ENCODE results near the gene CDH7.

CDH7 gene, protein sequence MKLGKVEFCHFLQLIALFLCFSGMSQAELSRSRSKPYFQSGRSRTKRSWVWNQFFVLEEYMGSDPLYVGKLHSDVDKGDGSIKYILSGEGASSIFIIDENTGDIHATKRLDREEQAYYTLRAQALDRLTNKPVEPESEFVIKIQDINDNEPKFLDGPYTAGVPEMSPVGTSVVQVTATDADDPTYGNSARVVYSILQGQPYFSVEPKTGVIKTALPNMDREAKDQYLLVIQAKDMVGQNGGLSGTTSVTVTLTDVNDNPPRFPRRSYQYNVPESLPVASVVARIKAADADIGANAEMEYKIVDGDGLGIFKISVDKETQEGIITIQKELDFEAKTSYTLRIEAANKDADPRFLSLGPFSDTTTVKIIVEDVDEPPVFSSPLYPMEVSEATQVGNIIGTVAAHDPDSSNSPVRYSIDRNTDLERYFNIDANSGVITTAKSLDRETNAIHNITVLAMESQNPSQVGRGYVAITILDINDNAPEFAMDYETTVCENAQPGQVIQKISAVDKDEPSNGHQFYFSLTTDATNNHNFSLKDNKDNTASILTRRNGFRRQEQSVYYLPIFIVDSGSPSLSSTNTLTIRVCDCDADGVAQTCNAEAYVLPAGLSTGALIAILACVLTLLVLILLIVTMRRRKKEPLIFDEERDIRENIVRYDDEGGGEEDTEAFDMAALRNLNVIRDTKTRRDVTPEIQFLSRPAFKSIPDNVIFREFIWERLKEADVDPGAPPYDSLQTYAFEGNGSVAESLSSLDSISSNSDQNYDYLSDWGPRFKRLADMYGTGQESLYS

DNA sequence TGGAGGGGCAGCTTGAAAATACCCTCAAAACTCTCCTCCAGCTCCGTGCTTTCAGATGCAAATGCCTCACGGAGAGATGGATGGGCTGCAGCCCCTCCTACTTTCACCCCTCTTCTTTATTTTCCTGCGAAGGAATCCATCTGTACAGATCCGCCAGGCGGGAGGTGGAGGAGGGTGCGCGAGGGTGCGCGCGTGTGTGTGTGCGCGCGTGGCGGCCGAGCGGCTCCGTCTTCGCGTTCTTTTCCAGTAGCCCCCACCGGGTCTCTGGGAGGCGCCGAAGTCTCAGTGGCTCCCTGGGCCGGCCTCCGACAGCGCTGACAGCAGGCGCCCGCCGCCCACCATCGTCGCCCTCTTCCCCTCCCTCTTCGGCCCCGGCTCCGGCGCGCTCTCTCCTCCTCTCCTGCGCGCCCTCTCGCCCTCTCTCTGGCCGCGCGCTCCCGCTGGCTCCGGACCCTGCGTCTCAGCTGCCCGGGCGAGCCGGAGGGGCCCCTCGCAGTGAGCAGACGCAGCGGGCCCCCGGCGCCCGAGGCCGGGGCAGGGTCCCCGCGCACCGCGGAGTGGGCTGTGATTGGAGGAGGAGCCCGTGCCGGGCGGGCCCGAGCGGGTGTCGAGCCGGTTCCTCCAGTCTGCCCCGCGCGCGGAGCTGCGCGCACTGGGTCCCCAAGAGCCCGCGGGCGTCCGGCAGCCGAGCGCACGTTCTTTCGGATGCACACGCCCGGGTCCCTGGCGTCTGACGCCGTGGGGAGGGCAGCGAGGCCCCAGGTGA lies at the start of gene CDH7:
TSS of gene CDH7 (plus strand) at position 624 of the 766 bp plus-strand sequence. CDS start 11,831 bp downstream, outside the sequence.
- DNase-seq (ENCODE audit: low read depth in 2 of 2), result no peak

DNA sequence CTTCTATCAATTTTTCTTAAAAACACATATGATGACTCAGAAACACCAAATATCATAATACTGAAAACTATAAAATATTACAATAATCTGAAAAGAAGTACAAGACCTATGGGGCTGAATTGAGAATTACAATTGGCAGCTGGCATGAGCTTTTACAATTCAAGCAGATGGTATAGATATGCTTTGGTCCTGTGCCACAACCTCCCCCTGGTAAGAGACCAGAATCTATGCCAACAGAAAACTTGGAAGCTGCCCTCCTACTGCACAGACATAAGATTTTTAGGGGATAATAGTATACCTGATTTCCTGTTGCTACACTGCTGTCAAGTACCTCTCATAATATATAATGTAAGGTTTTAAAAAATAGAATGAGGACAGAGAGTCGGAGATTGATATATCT lies 46.8 kb upstream of the CDH7 start:
- no peak for DNase-seq (ENCODE audit: low read depth in 2 of 2)

DNA sequence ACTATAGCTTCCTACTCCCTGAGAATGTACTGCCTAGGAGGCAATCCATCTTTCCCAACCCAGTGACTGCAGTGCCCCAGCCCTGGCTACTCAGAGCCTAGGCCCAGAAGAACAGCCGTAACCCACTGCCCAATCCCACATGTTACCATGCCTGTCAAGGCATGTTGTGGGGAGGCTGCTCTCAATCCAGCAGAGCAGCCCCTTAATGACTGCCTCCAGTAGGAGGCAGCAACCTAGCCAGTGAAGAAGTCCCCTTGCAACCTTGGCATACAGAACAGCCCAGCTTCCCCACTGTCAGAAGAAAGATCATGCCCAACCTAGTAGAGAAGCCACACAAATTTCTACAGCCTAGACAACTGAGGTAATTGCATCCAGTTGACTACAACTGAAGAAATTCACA lies 44.2 kb upstream of the CDH7 start:
- no peak for DNase-seq (ENCODE audit: low read depth in 2 of 2)

DNA sequence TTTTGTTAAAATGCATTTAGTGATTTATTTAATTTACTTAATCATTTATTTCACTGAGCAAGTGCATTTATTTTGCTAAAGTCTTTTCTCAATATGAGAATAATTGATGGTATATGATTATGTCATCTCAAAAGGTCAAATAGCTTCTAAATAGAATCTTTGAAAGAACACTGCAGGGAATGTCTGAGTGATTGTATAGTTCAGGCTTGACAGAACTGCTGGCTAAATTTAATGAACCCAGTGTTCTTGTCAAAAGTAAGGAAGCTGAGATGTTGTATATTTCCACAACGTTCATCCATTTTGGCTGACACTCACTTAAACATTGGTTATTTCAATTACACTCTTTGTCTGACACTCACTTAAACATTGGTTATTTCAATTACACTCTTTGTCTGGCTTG lies 39.3 kb upstream of the CDH7 start:
- no peak for DNase-seq (ENCODE audit: low read depth in 2 of 2)

DNA sequence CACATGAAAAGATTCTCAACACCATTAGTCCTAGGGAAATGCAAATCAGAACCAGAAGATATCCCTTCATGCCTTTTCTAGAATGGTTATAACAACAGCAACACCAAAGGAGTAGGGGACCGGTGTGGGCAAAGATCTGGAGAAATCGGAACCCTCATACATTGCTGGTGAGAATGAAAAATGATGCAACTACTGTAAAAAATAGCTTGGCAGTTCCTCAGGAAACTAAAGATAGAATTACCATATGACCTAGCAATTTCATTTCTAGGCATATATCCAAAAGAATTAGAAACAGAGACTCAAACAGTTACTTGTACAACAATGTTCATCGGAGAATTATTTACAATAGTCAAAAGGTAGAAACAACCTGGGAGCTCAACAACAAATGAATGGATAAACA lies 29.2 kb upstream of the CDH7 start:
- DNase-seq (ENCODE audit: low read depth in 2 of 2), result no peak

DNA sequence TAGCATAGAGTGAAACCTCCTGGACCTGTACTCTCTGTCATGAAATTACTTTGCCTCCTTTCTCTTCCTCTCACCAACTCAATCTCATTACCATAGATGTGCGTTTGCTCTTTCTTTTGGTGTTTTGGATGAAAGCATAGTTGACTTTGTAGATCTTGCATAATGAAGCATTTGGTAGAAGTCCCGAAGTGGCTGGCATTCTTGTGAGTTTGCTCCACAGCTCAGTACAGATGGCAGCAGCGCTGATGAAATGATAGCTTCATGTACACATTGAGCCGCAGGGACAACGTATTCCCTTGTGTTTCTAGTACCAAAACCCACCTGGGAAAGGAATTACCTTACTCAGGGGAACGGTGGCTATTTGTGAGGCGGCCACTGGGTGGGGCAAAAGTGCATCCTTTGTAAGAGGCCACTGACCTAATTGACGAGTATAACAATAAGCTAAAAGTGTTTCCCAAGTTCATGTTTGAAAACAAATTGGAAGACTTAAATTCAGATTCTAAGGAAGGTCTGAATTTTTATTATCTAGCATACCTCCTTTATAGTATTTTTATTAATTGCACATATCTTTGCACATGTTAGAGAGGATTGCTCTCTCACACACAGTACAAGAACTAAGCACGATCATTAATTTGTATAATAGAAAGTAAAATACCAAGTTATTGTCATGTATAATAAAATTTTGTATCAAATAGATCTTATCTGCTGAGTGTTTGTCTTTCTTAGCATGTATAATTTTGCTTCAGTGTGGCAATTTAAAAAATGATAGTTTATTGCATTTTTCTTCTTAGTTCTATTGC lies 25.4 kb upstream of the CDH7 start:
- DNase-seq (ENCODE audit: low read depth in 2 of 2), result no peak

DNA sequence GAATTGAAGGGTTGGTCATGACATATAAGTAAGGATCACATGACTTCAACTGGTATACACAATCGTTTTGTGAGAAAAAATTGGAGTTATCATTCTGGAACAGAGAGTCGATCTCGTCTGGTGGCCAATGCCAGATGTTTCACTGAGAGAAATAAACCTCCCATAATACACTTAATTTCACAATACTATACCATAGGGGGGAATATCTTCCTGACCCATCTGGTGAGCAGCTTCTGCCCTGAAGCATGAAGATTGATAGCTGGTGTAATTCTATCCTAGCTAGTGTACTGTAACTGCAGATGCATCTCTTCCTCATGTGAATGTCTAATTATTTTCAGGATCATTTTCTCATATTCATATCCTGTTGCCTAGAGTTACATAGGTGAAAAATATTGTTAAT lies 15.7 kb upstream of the CDH7 start:
- no peak for DNase-seq (ENCODE audit: low read depth in 2 of 2)

DNA sequence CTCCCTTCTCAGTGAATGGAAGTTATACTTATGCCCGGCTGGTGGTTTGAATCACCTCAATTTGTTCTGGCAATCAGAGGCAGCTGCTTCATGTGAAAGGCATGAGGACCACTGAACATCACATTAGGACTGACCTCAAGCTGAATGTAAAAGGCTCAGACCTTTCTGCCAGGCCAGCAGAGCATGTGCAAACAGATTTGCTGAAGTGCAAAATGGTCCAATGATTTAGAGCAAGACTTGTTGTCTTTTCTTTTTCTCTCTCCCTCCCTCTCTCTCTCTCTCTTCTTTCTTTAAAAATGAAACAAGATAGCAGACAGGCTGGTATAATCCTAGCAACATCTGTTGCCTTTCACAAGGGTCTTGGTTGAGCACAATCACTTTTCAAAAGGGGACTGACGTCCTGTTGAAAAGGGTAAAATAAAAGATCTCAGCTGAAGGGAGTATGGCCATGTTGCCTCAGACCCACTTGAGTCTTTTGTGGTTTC lies 13.3 kb upstream of the CDH7 start:
- no peak for DNase-seq (ENCODE audit: low read depth in 2 of 2)

DNA sequence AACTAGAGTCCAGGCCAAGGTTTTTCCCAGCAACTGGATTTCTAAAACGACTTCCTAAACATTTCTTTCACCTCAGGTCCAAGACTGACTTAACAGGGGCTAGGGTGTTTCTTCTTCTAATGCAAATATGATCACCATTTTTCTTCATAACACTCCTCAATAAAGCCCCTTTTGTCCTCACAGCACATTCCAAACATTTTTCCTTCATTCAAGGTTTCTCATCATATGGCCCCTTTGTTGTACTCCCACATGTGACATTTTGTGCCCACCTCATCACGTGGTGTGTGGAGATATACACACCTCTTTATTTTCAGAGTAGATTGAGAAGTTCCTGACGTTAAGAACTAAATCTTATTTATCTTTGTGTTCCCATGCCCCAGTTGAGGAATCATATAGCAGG lies 3.9 kb upstream of the CDH7 start:
- no peak for DNase-seq (ENCODE audit: low read depth in 2 of 2)

DNA sequence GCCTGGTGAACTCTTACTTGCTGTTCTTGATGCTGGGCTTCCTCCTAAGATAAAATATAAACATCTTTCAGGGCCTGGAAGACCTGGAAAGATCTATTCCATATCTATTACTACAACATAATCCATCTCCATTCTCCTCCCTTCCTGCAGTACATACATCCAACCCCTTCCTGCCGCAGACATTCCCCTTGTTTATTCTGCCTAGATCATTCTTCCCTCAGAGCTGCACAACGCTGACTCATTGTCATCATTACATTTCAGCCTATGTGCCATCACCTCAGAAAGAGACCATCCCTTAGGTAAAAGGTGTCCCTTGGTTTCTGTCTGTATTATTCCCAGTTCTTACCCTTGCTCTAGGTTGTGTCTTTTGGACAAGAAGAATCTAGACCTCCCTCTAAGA lies 2.5 kb upstream of the CDH7 start:
- no peak for DNase-seq (ENCODE audit: low read depth in 2 of 2)

DNA sequence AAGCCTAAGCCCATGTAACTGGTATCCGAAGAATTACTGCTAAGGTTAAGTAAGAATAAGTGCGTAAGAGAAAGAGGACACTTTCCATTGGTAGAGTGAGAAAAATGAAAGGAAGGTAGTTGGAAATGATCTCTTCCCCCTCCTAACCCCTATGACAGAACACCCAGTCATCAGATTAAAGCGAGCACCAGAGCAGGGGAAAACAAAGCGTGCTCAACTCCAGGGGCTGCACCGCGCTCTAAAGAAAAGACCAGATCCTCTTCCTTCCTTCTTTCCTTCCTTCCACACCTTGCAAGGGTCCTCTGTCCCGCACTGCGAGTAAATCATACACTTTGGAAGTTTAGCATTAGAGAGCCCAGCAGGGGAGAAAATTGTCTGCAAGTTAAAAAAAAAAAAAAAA lies 971 bp upstream of the CDH7 start:
- no peak for DNase-seq (ENCODE audit: low read depth in 2 of 2)

DNA sequence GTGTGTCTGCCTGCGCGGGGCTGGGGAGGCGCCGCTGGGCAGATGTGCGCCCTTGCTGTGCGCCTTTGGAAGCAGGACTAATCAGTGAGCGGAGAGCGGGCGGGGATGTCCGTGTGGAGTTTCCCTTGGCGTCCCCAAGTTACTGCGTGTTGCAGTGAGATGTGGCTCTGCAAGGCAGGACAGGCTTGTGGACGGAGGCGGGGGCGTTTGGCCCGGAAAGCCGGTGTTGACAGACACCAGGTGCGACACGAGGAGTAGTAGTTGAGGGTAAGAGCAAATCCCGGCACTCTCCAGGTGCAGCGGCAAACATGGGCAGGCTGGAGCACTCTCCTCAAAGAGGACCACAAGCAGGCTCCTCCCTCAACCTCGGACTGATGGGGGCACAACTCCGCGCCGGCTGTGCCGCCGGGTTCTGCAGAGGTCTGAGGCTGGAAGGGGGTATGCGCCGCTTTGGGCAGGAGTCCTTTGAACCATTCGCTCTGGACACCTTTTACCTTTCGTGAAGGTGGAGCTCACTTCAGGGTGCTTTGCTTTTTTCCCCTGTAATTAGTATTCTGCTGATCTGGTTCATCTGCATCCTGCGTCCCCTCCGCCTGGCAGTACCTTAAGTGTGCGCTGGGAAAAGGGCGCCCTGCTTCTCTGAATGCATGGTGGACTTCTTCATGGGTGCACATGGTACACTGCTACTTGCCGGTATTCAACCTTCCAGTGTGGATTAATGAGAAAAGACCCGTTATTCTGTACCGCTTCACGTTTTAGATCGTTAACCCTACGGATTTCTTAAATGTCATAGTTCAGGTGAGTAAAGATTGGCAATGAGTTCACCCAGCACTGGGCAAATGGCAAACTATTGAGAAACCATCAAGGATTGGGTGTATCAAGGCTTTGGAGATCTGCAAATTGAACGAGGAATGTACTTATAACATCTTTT lies 608 bp downstream of the CDH7 start:
- no peak for DNase-seq (ENCODE audit: low read depth in 2 of 2)

DNA sequence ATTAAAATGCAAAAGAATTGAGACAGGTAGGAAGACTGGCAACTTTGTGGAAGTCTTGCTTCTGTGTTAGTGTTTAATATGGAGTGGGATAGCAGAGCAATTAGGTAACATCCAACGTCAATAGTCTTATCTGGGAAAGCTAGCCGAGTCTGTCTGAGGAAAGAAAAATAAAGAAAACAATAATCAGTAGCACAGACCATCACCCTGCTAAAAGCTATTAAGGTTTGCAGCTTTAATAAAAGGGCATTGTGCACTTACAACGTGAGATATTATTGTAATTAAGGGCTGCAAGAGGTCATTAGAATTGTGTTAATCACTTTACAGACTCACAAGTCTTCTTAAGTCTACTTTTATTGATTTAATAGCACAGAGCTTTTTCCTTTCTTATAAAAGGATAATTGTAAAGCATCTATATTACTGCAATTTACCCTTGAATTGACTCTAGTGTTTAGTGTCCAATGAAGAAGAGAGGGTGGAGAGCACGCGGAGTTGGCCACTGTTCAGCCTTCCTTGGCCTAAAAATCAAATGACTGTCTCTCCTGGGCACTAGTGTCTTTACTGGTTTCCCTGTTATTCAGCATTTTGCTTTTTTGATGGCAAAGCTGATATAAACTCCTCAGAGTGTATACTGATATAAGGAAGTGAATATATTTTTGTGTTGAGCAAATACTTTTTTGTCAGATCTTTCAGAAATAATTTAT lies 2.0 kb downstream of the CDH7 start:
- no peak for DNase-seq (ENCODE audit: low read depth in 2 of 2)

DNA sequence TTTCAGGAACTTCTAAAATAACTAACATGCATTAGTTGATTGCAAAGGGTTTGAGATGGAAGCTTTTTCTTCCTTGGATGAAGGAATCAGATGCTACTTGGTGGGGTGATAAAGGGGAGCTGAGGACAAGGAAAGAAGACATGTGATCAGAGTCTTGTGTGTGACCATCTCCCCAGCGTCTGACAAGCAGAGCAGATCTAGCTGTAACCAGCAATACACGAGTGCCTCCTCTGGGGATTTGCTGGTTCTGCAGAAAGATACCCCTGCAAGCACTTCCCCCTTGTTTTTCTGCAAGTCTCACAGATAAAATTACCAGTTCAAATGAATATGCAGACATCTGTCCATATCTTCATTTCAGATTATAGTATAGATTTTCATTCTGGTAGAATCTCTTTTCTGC lies 2.7 kb downstream of the CDH7 start:
- no peak for DNase-seq (ENCODE audit: low read depth in 2 of 2)

DNA sequence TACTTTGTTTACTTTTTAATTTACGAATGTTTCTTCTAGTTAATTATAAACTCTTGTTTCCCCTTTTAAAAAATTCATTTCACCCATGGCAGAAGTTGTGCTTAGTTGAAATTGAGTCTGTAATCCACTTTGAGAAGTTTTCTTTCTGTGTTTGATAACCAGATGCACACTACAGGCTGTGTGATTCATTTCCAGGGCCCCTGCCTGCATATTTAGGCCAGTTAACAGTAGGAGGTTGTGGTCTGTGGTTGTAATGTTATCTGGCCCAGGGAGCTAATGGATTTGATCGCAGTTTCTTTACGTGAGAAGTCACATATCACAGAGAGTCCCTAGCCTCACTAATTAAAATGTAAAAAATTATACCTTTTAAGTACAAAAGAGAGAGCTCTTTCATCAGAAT lies 3.3 kb downstream of the CDH7 start:
- DNase-seq (ENCODE audit: low read depth in 2 of 2), result no peak

DNA sequence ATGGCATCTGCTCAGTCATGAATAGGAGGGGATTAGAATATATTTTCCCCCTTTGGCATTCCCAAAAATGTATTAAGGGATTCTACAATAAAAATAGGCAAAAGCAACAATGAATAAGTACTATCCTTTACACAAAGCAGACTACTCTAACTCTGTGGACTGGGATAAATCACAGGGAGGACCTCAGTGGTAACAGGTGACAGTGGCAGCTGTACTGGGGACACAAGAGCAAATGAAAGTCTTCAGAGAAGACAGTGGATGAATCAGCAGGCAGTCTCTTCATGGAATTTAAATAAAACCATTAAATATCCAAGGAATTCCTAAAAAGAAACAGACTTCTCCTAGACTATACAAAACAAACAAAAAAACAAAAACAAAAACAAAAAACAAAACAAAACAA lies 4.8 kb downstream of the CDH7 start:
- no peak for DNase-seq (ENCODE audit: low read depth in 2 of 2)

DNA sequence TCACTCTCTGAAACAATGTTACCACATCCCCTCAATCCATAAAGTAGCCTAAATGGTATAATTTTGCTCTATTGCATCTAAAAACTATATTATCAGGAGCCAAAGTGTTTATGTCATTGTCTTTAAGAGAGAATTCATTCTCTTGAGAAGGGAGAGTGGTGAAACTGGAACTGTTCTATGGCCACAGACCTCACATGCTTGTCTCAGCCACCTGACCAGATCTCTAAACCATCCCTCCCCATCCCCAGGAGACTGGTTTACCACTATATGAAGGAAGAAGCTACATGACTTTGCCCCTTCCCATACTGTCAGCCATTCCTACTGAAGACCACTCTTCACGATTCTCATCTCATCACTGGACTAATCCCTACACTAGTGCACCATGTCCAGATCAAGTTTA lies 9.6 kb downstream of the CDH7 start:
- no peak for DNase-seq (ENCODE audit: low read depth in 2 of 2)

DNA sequence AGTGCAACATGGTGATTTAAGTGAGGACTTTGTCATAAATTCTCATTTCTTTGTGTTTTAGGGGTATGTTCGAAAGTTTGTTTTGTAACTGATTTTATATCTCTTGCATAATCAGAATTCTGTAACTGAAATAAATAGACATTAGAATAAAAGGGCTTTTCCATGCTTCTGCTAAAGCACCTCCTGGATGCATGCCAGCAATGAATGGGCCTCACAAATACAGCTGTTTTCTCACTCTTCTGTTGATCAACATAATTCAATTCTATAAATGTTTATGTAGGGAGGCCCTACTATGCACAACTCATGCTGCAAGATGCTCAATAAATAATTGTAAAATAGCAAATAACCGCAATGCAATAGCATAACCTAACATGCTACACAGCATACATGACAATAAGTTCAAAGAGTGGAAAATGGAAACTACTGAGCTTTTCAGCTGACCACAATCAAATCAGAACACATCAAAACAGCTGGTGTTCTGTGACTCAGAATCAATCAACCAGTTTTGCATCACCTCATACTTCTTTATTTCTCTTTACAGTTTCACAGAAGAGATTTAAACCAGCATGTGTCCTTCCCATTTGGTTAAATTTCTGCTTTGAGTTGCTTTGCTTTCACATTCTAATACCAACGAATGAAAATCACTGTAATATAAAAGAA lies 11.0 kb downstream of the CDH7 start:
- no peak for DNase-seq (ENCODE audit: low read depth in 2 of 2)

DNA sequence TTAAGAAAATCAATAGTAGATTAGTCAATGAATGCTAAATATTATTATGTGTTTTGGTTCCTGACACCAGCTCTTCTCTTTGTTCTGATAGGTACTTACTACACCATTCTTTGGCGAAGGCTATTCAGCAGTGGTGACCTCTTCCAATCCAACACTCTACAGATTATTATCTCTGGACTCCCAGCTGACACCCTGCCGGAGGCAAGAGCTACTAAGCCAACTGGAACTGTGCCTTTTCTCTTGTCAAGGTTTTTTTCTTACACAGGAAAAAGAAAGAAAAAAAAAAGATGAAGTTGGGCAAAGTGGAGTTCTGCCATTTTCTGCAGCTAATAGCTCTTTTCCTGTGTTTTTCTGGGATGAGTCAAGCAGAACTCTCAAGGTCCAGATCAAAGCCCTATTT lies 11.7 kb downstream of the CDH7 start:
- DNase-seq (ENCODE audit: low read depth in 2 of 2), result no peak

Data from stimulated activated CD4-positive, alpha-beta T cell treated with anti-CD3 and anti-CD28 coated beads, Interleukin-4, amount 100 ng/mL, for 48 hours (primary cell).